LoVo (cell line): Measurements from ENCODE around the gene MGAT4B.
"Not testable (repeated sequence)": the region's sequence is repeated elsewhere in the genome, so short reads cannot be mapped to it uniquely, and the experiment has no call there.

Experiments
- DNase-seq: peaks from one replicate; pipeline ENCODE4 v3.0.0-alpha.2; 2016; ENCODE audit warnings: low spot score

MGAT4B gene

DNA sequence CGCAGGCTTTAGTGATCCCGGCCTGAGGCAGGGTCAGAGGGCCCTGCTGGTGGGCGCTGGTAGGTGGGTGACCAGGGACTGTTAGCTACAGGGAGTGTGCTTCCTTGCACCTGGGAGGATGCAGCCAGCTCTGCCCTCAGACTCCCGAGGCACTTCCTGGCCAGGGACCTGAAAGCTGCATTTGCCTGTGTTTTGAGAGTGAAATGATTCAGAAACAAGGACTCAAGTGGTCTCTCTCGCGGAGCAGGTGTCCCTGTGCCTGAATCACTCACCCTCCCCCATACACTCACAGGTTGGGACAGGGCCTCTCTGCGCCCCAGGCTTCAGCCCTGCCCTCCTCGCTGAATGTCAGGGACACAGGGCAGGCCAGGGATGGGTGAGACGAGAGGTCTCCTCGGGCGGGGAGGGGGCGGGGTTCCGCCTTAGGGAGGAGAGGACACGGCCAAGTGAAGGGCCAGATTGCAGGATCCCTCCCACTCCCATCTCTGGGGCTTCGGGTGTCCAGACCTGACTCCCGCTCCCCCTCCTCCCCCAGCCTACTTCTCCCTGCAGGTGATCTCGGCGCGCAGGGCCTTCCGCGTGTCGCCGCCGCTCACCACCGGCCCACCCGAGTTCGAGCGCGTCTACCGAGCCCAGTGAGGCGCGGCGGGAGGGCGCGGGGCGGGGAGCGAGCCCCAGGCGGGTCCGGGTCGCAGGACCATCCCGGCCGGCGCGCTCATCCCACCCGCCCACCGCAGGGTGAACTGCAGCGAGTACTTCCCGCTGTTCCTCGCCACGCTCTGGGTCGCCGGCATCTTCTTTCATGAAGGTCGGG lies 11.4 kb downstream of the MGAT4B start:
- peak; percentile 41 for DNase-seq

DNA sequence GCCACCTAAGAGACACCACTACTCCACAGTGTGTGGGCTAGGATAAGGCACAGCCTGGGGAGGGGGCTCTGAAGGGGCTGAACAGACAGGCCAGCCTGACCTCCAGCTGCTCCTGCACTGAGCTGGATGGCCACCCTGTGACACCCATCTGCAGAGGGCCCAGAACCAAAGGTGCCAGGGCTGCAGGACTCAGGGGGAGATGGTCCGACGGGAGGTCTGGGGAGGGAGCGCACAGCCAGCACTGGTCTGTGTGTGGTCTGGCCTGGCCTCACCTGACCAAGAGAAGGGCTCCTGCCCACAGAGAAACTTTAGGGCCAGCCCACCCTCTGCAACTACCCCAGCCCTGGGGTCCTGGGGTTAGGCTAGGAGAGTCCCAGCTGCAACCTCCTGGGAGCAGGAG lies 12.1 kb downstream of the MGAT4B start:
- no peak for DNase-seq

DNA sequence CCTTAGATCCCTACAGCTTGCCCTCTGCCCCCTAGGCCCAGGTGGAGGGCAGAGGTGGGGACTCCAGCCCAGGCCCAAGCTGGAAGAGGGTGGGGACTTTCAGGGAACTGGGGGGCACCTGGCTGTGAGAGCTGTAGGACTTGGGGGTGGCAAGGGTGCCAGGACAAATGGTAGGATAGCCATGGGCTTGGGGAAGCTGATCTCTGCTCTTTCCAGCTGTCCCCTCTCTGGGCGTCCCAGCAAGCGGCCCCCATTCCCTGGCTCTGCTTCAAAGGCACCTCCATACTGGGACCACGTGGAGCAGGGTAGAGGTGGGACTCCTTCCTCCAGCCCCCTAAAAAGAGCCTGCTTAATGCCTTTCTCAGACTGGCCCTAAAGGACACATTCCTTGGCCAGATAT lies 12.5 kb downstream of the MGAT4B start:
- DNase-seq, result no peak

DNA sequence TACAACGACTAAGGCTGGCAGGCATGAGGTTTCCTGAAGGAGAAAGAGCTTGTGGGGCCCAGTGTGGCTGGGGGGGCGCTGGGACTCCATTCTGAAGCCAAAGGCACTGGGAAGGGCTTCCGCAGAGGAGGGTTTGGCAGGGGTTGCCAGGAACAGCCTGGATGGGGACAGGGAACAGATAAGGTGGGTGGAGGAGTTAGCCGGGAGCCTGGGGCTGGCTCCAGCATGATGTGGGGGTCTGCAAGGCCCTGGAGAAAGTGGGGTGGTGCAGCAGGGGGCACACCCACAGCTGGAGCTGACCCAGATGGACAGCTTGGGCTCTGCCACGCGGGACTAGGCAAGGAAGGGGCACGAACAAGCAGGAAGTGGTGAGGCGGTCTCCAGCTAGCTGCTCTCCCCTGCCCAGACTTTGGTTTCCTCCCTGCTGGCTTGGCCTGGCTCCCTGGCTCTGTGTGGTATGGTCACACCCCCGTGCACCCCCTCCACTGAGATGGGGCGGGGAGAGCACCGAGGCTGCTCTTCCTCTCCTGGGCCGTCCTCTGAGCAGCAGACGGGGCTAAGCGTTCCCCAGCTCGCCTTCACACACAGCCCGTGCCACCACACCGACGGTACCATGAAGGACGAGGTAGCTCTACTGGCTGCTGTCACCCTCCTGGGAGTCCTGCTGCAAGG lies 13.1 kb downstream of the MGAT4B start, which contains the start of gene LTC4S:
Gene LTC4S, plus strand, starts transcription at position 519 of the 672 bp plus-strand sequence. Its CDS starts 95 bp downstream, at position 614.
- DNase-seq, result no peak

DNA sequence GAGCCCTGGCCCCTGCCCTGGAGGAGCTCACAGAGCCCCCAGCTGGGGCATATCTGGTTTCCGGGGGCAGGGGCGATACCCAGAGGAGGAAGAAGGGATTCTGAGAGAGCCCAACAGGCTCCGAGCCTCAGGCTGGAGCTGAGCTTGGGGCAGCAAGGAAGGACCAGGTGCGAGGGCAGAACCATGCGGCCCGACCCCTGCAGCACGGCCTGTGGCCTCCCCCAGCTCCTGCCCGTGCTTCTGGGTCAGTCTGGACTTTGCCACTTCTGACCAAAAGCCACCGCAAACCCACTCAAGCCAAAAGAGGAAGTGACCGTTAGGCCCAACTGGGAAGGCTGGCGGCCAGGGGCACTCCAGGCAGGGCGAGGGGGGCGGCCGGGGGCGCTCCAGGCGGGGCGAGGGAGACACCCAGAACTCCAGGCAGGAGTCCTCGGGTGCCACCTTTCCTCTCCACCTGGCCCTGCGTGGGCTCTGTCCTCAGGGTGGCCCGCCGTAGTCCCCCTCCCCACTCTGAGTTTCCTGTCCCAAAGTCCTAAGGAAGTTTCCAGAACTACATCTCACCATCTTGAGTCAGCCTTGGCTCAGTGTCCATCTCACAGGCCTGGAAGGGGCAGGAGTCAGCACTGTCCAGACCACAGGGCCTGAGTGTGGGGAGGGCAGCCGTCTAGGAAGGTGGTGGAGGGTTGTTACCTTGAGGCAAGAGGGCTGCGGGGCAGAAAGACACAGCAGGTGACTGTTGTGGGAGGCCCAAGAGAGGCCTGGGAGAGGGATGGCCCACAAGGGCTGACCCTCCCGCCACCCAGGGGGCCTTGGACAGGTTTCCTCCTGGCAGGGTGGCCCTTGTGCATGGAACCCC lies 13.8 kb downstream of the MGAT4B start:
- no peak for DNase-seq

DNA sequence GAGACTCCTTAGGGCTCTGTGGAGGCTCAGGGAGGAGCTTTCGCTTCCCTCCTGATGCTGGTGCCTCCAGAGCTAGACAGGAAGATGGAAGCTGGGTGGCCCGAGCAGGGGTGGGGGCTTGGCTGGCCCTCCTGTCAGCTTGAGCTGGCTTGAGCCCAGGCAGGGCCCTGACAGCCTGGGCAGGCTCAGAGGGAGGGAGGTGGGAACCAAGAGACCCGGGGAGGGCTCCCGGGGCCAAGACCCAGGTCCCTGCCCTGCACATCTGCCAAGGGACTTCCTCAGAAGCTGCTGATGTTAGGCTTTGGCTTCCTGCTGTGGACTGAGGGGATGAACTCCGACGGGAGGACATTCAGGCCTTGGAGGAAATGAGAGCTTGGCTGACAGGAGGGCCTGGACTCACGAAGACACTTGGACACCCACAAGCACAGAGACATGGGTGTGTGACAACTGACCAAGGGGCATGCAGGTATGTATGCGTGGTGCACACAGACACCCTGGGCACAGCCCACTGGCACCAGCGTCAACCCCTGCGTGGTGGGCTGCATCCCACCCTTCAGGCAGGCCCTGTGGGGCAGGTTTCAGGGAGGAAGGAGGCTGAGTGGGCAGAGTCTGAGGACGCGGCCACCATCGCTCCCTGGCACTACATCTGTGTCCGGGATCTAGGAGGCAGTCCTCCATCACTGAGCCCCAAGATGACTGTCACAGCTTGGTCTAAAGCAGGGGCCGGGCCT lies 14.6 kb downstream of the MGAT4B start:
- no peak for DNase-seq

DNA sequence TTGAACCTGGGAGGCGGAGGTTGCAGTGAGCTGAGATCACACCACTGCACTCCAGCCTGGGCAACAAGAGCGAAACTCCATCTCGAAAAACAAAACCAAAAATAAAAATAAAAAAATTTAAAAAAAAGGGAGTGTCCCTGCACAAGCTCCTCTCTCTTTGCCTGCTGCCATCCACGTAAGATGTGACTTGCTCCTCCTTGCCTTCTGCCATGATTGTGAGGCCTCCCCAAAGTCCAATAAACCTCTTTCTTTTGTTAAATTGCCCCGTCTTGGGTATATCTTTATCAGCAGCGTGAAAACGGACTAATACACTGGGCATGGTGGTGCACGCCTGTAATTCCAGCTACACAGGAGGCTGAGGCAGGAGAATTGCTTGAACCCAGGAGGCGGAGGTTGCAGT lies 17.4 kb downstream of the MGAT4B start:
- DNase-seq, result not testable (repeated sequence)

DNA sequence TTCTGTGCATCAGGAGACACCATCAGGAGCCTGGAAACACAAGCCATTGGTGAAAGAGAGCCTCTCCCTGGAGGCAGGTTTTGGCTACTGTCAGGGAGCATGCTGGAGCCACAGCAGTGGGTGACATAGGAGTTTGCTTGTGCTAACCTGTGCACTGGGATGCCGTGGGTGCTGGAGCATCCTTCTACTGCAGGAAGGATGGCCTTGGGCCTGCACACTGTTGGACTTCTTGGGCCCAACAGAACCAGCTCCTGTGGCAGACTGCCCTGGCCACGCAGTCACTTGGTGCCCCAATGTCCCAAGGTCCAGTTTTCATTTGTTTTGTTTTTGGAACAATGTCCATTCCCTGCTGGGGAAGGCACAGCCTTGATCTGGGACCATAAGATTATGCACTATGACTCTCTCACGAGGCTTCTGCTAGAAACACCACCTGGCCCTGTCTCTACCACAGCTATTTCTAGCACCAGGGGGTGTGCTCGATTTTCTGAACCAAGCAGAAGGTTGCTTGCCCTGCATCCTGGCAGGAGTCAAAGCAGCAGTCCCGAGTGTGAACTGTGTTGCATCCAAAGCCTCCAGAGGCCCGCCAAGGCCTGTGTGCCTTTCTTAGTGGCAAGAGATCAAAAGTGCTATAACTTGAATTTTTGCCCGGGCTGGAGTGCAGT lies 18.3 kb downstream of the MGAT4B start:
- DNase-seq, result no peak

DNA sequence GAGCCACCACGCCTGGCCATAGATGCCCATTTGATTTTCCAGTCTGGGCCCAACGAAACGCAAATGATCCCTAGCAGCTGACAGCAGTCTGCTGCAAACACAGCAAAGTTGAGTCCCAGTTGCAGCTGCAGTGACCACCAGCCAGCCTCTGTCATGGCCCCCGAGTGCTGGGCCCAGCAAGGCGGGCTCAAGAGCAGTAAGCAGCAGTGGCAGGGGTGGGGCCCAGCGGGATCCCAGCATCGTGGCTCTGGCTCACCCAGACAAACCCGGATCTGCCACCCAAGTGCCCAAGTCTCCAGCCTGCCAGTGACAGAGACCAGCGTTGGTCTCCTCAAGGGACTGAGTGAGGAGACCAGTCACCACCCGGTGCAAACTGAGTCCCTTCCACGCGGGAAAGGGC lies 19.8 kb downstream of the MGAT4B start:
- DNase-seq, result no peak

DNA sequence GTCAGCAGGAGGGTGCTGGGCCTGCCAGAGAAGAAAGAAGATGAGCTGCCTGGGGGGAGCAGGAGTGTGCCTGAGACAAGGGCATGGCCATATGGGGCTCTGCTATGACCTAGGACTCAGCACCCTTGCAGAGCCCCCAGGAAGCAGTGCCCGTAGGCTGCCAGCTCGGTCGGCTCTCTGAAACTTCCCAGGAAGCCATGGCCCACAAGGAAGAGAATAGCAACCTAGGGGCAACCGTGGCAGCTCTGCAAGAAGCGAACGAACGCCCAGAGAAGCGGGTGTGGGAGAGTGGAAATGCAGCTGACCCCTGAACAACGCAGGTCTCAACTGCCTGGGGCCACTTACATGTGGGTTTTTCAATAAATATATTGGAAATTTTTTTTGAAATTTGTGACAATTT lies 23.5 kb downstream of the MGAT4B start:
- DNase-seq, result no peak

DNA sequence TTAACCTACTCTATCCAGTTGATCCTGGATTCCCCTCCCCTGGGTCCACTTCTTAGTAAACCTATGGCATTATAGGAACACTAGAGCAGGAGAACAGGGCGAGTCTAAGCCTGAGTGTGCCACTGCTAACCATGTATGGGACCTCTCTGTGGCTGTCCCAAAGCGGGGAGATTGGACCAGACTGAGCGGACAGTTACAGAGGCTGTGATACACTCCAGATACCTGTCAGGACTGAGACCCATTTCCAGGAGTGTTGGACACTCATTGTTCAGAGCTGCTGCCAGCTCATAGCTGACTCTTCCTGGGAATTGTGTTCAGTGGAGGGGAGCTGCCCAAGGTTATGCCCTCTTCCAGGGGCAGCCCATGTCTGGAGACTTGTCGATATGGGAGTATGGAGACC lies 24.8 kb downstream of the MGAT4B start:
- no peak for DNase-seq

DNA sequence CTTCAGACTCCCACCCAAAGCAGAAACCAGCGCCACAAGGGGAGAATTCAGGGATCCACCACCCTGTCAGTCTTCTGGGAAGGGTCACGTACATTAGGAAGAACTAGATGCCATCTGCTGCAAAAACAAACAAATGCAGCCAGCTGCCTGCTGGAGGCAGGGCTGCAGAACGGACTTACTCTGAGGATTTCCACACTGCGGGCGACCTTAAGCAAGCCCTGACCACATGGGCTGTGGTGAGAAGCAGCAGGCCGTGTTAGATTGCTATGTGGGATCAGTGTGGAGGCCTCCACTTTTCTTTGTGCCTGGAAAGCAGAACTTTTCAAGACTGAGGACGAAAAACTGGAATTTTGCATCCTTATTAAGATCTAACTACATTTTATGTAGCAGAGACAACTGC lies 26.3 kb downstream of the MGAT4B start:
- no peak for DNase-seq

DNA sequence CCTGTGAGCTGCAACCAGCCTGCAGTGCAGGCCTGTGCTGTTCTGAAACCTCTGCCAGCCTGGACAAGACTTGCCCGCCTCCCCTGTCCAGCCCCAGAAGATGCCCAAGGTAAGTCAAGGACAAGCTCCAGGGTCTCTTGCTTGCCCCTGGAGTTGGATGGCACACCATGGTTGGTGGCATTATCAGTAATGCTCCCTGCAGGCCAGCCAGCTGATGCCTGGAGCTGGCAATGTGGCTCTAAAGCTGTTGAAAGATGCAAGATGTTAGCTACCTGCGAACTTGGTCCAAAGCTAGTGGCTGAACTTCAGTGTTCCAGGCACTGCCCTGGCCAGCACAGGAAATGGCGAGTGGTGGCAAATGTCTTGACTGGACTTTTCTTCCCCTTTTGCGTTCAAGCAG lies 26.8 kb downstream of the MGAT4B start:
- no peak for DNase-seq

DNA sequence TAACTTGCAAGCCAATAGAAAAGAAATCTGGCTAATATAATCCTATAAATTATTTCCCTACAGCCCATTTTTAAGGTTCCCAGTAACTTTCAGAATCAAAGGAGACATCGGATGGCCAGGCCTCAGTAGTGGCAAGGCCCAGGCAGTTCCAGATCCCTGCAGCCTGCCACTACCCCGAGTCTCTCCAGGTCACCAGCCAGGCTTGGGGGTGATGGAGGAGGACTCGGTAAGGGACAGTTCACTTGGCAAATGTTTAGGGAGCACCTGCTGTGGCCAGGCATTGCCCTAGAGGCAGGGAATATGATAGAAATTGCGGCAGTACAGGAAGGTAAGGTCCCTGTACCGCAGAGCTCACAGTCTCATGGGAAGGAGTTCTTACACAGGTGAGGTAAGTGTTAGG lies 28.1 kb downstream of the MGAT4B start:
- no peak for DNase-seq

DNA sequence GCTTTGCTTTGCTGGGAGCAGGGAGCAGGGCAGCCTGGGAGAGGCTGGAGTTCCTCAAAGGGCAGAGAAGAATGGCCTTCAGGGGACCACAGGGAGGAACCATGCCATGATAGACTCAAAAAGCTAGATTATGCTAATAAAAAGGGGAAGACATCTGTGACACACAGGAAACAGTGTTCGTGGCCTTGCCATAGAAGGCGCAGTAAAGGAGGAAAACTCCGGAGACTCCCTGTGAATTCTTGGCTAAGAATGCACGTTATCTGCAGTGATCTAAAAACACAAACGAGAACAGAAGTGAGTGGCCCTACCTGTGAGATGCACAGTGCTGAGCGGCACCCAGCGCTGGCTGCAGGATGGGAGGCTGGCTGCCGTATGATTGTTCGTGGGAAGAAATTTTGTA lies 28.8 kb downstream of the MGAT4B start:
- DNase-seq, result no peak

DNA sequence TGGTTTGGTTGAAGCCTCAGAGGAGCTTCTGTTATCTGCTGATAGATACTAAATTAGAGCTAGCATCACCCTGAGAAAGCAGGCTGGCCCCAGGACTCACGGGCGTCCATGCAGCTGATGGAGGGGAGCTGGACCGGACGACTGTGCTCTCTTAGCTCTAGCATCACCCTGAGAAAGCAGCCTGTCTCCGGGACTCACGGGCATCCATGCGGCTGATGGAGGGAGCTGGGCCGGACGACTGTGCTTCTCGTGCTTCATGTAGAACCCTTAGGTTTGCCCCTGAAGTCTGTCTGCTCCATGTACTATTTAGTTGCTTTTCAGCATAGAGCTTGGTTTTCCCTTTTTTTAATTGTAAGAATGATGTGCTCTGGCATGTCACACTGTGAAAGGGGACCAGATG lies 29.2 kb downstream of the MGAT4B start:
- DNase-seq, result no peak

DNA sequence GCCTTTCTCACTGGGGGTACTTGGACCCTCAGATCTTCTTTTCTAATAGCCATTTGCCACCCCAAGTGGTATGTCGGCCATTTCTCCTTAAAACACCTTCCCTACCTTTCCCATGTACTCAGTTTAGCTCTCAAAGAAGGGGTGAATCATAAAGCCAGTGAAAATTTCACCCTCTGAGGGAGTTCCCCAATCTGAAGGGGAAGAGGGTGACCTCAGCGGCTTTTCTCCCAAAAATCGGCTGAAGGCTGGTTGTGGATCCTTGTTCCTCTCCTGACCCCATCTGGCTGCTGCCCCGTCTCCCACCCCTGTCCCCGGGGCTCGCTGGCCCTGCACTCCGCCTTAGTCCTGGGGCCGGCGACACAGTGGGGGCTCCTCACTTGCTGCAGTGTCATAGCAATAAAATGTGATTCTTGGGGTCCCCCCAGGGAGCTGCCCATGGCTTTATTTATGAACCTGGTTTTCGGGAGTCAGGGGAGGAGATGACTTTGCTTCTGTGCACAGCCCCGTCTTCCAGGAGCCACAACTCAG lies 30.2 kb downstream of the MGAT4B start:
- no peak for DNase-seq

DNA sequence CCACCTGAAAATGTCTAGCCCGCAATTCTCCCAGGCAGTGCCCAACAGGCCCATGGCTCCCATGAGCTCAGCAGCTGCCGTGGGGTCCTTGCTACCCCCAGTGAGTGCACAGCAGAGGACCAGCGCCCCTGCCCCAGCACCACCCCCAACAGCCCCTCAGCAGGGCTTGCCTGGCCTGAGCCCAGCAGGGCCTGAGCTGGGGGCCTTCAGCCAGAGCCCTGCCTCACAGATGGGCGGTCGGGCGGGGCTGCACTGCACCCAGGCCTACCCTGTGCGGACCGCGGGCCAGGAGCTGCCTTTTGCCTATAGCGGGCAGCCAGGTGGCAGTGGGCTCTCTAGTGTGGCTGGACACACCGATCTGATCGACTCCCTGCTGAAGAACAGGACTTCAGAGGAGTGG lies 32.2 kb downstream of the MGAT4B start:
- DNase-seq, result no peak

DNA sequence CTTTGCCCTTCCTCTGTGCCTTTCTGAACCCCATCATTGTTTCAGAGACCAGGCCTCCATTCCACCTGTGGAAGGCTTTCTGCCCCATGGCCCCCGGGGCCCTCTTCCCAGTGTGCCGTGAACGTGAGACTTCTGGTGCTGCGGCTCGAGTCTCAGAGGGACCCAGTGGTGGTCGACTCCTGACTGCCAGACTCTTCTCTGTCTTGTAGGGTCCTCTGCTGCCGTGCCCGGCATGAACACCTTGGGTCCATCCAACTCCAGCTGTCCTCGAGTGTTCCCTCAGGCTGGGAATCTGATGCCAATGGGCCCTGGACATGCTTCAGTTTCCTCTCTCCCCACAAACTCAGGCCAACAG lies 33.0 kb downstream of the MGAT4B start:
- DNase-seq, result no peak

DNA sequence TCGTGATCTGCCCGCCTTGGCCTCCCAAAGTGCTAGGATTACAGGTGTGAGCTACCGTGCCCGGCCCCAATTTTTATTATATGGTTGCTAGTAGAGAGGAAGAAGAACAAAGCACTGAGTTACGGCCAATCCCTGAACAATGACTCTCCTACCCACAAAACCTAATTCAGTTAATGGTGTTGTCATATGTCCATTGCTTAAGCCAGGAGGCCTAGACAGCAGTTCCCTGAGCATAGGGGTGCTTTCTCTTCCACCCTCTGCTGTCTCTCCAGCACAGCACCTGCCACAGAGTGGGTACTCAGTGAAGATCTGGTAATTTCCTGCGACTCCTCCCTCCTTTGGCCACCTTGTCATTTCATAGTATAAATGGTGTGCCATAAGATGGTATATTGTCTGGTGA lies 34.3 kb downstream of the MGAT4B start:
- DNase-seq, result no peak

DNA sequence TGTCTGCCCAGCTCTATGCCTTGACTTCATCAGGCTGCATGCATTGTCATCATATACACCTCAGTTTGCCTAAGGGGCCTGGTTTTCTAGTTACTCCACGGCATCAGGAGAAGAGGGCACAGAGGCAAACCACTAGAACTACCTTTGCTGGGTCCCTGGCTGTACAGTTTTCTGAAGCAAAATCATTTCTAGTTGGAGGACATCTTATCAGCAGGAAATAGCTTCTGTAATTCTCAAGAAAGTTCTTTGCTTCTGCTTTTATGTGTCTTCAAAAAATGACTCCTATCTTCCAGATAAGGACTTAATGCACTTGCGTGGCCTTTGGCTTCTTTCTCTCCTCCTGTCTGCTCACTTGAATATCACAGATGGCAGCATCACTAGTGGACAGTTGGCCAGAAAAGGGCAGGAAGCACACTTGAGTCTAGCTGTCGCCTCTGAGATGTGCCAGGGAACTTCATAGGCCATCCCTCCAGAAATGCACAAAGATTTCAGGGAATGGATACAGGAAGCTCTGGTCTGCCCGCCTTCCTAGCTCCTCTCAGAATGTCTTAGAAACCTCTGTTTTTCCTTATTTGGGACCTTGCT lies 35.3 kb downstream of the MGAT4B start:
- no peak for DNase-seq
